WTC11 (cell line): ENCODE measurements around the gene UBE2K. TPM values are rescaled to one million over a fixed set of nuclear protein-coding genes. Genes with fewer than 3 reads are reported as not detected.
"Not testable (repeated sequence)": the region's sequence is repeated elsewhere in the genome, so short reads cannot be mapped to it uniquely, and the experiment has no call there.

Experiments used
- ATAC-seq: fragments of 200-7000 bp; cut with Tn5 transposase; 2 replicates; pipeline ENCODE4 v1.10.0; 2021; ENCODE audit warnings: mild to moderate bottlenecking, moderate library complexity
- CTCF ChIA-PET: fragments of 300-600 bp; sonication (Branson Sonifier 250); formaldehyde crosslinking; loops from one replicate; lab custom pipeline; 2021; ENCODE audit warnings: antibody characterized with exemption; lab: Charles Lee
- POLR2A ChIA-PET: fragments of 350-600 bp; sonication (Branson Sonifier 250); formaldehyde crosslinking; loops from one replicate; lab custom pipeline; 2021; ENCODE audit warnings: antibody characterized with exemption; lab: Charles Lee
- DNase-seq: peaks from one replicate; pipeline ENCODE4 v3.0.0; 2021; ENCODE audit warnings: low spot score
- H3K27ac Mint-ChIP-seq: 2 replicates; pipeline ENCODE4 v1.8.0; 2021; ENCODE audit warnings: mixed read lengths
- H3K27me3 Mint-ChIP-seq: 2 replicates; pipeline ENCODE4 v1.8.0; 2021; ENCODE audit warnings: low read depth, mild to moderate bottlenecking, moderate library complexity, mixed read lengths
- H3K36me3 Mint-ChIP-seq: 2 replicates; pipeline ENCODE4 v1.8.0; 2021; ENCODE audit warnings: mixed read lengths
- H3K4me1 Mint-ChIP-seq: 2 replicates; pipeline ENCODE4 v1.8.0; 2022; ENCODE audit warnings: mixed read lengths
- H3K4me3 Mint-ChIP-seq: 2 replicates; pipeline ENCODE4 v1.8.0; 2021; ENCODE audit warnings: mild to moderate bottlenecking, moderate library complexity, mixed read lengths
- H3K9me3 Mint-ChIP-seq: 2 replicates; pipeline ENCODE4 v1.8.0; 2021; ENCODE audit warnings: mixed read lengths
- ATF1 ChIP-seq: sonication (generic); formaldehyde crosslinking; IDR thresholded peaks from 2 replicates; pipeline ENCODE4 v1.8.1; 2023; ENCODE audit warnings: mild to moderate bottlenecking, moderate library complexity, missing genetic modification reagents
- CDX4 ChIP-seq: fragments of 250-450 bp; sonication (Bioruptor Pico); IDR thresholded peaks from 2 replicates; pipeline ENCODE4 v1.9.0; 2021; ENCODE audit warnings: moderate library complexity, mild to moderate bottlenecking, inconsistent platforms, borderline replicate concordance
- ERG ChIP-seq: fragments of 250-450 bp; sonication (Bioruptor Pico); IDR thresholded peaks from 2 replicates; pipeline ENCODE4 v1.8.0; 2021; ENCODE audit warnings: mild to moderate bottlenecking
- FOXK1 ChIP-seq: sonication (generic); formaldehyde crosslinking; IDR thresholded peaks from 2 replicates; pipeline ENCODE4 v1.8.0; 2022; ENCODE audit warnings: mild to moderate bottlenecking, moderate library complexity, missing genetic modification reagents
- KAT7 ChIP-seq: sonication (generic); formaldehyde crosslinking; IDR thresholded peaks from 2 replicates; pipeline ENCODE4 v1.8.1; 2023; ENCODE audit warnings: missing genetic modification reagents, mild to moderate bottlenecking, borderline replicate concordance
- NFATC4 ChIP-seq: fragments of 250-450 bp; sonication (Bioruptor Pico); IDR thresholded peaks from 2 replicates; pipeline ENCODE4 v1.9.0; 2021; ENCODE audit warnings: mild to moderate bottlenecking
- NFYB ChIP-seq: sonication (generic); formaldehyde crosslinking; conservative IDR thresholded peaks from 2 replicates; pipeline ENCODE4 v1.8.0; 2022; ENCODE audit warnings: low read depth, missing genetic modification reagents
- NR1H2 ChIP-seq: sonication (generic); formaldehyde crosslinking; IDR thresholded peaks from 2 replicates; pipeline ENCODE4 v1.9.0; 2021; ENCODE audit warnings: mild to moderate bottlenecking, moderate library complexity, missing genetic modification reagents
- RELA ChIP-seq: sonication (generic); formaldehyde crosslinking; IDR thresholded peaks from 2 replicates; pipeline ENCODE4 v1.8.1; 2022; ENCODE audit warnings: missing genetic modification reagents, mild to moderate bottlenecking, borderline replicate concordance
- SMAD4 ChIP-seq: sonication (generic); formaldehyde crosslinking; IDR thresholded peaks from 2 replicates; pipeline ENCODE4 v1.8.0; 2022; ENCODE audit warnings: mild to moderate bottlenecking, missing genetic modification reagents
- USF1 ChIP-seq: sonication (generic); formaldehyde crosslinking; IDR thresholded peaks from 2 replicates; pipeline ENCODE4 v1.8.0; 2022; ENCODE audit warnings: mild to moderate bottlenecking, missing genetic modification reagents
- ZMAT4 ChIP-seq: fragments of 250-450 bp; sonication (Bioruptor Pico); IDR thresholded peaks from 2 replicates; pipeline ENCODE4 v1.9.0; 2021; ENCODE audit warnings: mild to moderate bottlenecking
- ZNF281 ChIP-seq: sonication (generic); formaldehyde crosslinking; IDR thresholded peaks from 2 replicates; pipeline ENCODE4 v1.8.0; 2023; ENCODE audit warnings: mild to moderate bottlenecking, missing genetic modification reagents
- ZNF317 ChIP-seq: sonication (generic); formaldehyde crosslinking; IDR thresholded peaks from 2 replicates; pipeline ENCODE4 v1.8.1; 2023; ENCODE audit warnings: low read depth, mild to moderate bottlenecking, moderate library complexity, missing genetic modification reagents, borderline replicate concordance
- total RNA-seq: library from RNA; stranded (reverse); gene quantifications from 3 replicates; pipeline ENCODE4 v1.2.3, GENCODE V29; 2021
- TF ChIP-seq, protein P1 (sequence below): sonication (generic); formaldehyde crosslinking; IDR thresholded peaks from 2 replicates; pipeline ENCODE4 v1.8.0; 2023; ENCODE audit warnings: missing genetic modification reagents
- TF ChIP-seq, protein P2 (sequence below): fragments of 200-600 bp; IDR thresholded peaks from 2 replicates; pipeline ENCODE4 v1.8.0; 2022; ENCODE audit warnings: antibody characterized with exemption
- TF ChIP-seq, protein P3 (sequence below): fragments of 250-450 bp; sonication (Bioruptor Pico); IDR thresholded peaks from 2 replicates; pipeline ENCODE4 v1.9.0; 2021; ENCODE audit warnings: mild to moderate bottlenecking

The UBE2K gene
- total RNA-seq, 1 experiment from 2014 or later, result 135 TPM

GRCh38 chr4:39770969-39771724 lies 73.2 kb downstream of the UBE2K start (continued):
- no peak for TF ChIP-seq ERG (CRISPR knock-in tag)
- TF ChIP-seq, protein P1, sequence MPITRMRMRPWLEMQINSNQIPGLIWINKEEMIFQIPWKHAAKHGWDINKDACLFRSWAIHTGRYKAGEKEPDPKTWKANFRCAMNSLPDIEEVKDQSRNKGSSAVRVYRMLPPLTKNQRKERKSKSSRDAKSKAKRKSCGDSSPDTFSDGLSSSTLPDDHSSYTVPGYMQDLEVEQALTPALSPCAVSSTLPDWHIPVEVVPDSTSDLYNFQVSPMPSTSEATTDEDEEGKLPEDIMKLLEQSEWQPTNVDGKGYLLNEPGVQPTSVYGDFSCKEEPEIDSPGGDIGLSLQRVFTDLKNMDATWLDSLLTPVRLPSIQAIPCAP (CRISPR knock-in tag), result no peak
- no peak for TF ChIP-seq FOXK1
- TF ChIP-seq SMAD4, result no peak
- TF ChIP-seq NFATC4 (CRISPR knock-in tag), result no peak
- TF ChIP-seq NR1H2 (CRISPR knock-in tag), result no peak
- no peak for TF ChIP-seq ZNF317
- no peak for TF ChIP-seq ATF1 (CRISPR knock-in tag)
- TF ChIP-seq RELA (CRISPR knock-in tag), result no peak
- TF ChIP-seq ZMAT4 (CRISPR knock-in tag), result no peak
- TF ChIP-seq KAT7 (CRISPR knock-in tag), result no peak
- TF ChIP-seq, protein P2, sequence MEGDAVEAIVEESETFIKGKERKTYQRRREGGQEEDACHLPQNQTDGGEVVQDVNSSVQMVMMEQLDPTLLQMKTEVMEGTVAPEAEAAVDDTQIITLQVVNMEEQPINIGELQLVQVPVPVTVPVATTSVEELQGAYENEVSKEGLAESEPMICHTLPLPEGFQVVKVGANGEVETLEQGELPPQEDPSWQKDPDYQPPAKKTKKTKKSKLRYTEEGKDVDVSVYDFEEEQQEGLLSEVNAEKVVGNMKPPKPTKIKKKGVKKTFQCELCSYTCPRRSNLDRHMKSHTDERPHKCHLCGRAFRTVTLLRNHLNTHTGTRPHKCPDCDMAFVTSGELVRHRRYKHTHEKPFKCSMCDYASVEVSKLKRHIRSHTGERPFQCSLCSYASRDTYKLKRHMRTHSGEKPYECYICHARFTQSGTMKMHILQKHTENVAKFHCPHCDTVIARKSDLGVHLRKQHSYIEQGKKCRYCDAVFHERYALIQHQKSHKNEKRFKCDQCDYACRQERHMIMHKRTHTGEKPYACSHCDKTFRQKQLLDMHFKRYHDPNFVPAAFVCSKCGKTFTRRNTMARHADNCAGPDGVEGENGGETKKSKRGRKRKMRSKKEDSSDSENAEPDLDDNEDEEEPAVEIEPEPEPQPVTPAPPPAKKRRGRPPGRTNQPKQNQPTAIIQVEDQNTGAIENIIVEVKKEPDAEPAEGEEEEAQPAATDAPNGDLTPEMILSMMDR, result no peak
- TF ChIP-seq, protein P3, sequence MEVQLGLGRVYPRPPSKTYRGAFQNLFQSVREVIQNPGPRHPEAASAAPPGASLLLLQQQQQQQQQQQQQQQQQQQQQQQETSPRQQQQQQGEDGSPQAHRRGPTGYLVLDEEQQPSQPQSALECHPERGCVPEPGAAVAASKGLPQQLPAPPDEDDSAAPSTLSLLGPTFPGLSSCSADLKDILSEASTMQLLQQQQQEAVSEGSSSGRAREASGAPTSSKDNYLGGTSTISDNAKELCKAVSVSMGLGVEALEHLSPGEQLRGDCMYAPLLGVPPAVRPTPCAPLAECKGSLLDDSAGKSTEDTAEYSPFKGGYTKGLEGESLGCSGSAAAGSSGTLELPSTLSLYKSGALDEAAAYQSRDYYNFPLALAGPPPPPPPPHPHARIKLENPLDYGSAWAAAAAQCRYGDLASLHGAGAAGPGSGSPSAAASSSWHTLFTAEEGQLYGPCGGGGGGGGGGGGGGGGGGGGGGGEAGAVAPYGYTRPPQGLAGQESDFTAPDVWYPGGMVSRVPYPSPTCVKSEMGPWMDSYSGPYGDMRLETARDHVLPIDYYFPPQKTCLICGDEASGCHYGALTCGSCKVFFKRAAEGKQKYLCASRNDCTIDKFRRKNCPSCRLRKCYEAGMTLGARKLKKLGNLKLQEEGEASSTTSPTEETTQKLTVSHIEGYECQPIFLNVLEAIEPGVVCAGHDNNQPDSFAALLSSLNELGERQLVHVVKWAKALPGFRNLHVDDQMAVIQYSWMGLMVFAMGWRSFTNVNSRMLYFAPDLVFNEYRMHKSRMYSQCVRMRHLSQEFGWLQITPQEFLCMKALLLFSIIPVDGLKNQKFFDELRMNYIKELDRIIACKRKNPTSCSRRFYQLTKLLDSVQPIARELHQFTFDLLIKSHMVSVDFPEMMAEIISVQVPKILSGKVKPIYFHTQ, result no peak
- TF ChIP-seq CDX4 (CRISPR knock-in tag), result no peak
- TF ChIP-seq, all 79 proteins: peak for 0

DNA sequence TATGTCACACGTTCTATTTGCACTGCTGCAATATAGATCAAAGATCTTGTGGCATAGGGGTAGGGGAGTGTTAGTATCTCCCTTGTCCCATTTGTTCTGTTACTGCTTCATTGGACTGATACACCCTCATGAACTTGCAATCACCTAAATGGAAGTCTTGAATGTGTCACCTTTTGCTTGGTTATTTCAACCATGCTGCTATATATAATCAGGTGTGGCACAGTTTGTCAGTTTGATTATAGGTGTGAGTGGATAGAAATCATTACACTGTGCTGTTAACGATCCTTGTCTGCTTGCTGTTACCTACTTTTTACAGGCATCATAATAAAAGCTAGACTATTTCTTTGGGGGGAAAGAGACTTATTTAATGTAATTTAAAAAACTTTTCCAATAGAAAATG lies 84.1 kb downstream of the UBE2K start:
- POLR2A ChIA-PET, ATAC-seq, H3K36me3 Mint-ChIP-seq, DNase-seq, H3K4me3 Mint-ChIP-seq, H3K27me3 Mint-ChIP-seq, H3K9me3 Mint-ChIP-seq, H3K27ac Mint-ChIP-seq, CTCF ChIA-PET, H3K4me1 Mint-ChIP-seq: not testable (repeated sequence)

GRCh38 chr4:39785083-39785482 lies 87.1 kb downstream of the UBE2K start:
- DNase-seq (no peak), ATAC-seq (no peak)
- ChIA-PET CTCF (no interaction called here), POLR2A (interaction anchor here (0.7 to 1.2 kb wide), 2 partner anchors 87 to 325 kb away, joined by 3 to 5 read pairs; partner anchors contain the start of gene UBE2K)
- TF ChIP-seq ZNF281 (no peak), USF1 (no peak), NFYB (no peak)
- peak overlapping the region; percentile 58 for H3K27ac Mint-ChIP-seq
- H3K9me3 Mint-ChIP-seq, result no peaks in the 10 kb centered on the region
- peaks cover 6% of the 10 kb centered on the region; the same call in 1 of the 2 replicates for H3K4me1 Mint-ChIP-seq
- no peak overlapping the region for H3K4me3 Mint-ChIP-seq
- no peaks in the 10 kb centered on the region for H3K27me3 Mint-ChIP-seq
- no peaks in the 10 kb centered on the region for H3K36me3 Mint-ChIP-seq
